ENCODE measurements around the gene TBC1D9B.
"Not testable (repeated sequence)": the region's sequence is repeated elsewhere in the genome, so short reads cannot be mapped to it uniquely, and the experiment has no call there.

The TBC1D9B gene

DNA sequence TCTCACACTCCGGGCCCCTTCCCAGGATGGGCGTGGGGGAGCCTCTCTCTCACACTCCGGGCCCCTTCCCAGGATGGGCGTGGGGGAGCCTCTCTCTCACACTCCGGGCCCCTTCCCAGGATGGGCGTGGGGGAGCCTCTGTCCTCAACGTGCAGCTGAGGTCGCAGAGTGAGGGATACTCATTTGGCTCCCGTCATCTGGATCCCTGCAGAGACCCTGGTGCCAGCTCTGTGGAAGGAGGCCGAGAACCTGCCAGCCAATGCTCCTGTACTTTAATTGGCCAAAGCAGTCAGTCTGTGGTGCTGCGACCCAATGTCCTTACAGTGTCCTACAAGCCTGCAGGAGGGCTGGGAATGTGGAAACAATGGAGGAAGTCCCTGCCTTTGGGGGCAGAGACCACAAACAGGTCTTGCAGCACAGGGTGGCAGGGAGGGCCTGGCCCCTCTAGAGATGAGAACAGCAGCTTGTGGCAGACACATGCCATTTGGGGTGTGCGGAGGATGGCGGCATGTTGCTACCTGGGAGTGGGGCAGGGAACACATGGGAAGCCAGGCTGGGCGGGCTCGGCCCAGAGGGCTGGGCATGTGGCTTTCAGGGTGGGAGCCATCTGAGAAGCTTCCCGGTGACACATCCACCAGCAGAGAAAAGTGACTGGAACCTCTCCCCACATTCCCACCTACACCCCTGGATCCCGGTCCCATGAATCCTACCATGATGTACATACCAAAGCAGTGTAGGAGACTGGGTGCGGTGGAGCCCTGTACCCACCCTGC is 35.5 kb downstream of the TBC1D9B start:
- DNase-seq (ENCODE audit: low spot score) = no peak
- TF ChIP-seq CTCF (IDR thresholded peaks at IDR 0.05; ENCODE audit: extremely low read depth, insufficient read depth, missing control alignments) = no peak
- in situ Hi-C loops (cut with MboI; ENCODE audit: low pct_unique_long_range_greater_than_20kb, low sequenced_read_pairs, unreplicated experiment) = no loop called here

GRCh38 chr5:179871533-179871932 is 36.2 kb downstream of the TBC1D9B start:
- in situ Hi-C loops (cut with MboI; ENCODE audit: low pct_unique_long_range_greater_than_20kb, low sequenced_read_pairs, unreplicated experiment); DNase-seq (ENCODE audit: low spot score): not testable (repeated sequence)

DNA sequence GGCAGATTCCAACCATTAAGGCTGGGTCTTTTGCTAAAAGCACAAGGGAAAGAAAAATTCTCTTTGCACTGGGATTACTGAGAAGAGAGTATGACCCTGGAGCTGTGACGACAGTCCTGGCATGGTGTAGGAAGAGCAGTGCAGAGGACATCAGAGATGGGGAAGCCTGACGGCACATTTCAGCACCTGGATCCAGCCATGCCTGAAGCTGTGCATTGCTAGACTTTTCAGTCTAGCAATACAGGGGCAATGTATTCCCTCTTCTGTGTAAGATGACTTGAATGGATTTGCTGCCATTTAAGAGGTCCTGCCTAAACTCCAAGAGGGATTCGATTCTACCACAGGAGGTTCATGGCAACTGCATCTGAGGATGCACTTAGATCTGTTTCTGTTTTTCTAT is 36.7 kb downstream of the TBC1D9B start:
- in situ Hi-C loops (cut with MboI; ENCODE audit: low pct_unique_long_range_greater_than_20kb, low sequenced_read_pairs, unreplicated experiment) = no loop called here
- no peak for TF ChIP-seq CTCF (IDR thresholded peaks at IDR 0.05; ENCODE audit: extremely low read depth, insufficient read depth, missing control alignments)
- DNase-seq (ENCODE audit: low spot score) = no peak

- in situ Hi-C loops (cut with MboI; ENCODE audit: low pct_unique_long_range_greater_than_20kb, low sequenced_read_pairs, unreplicated experiment) = no loop called here
- no peak for DNase-seq (ENCODE audit: low spot score)
- peak; percentile 39 for TF ChIP-seq CTCF (IDR thresholded peaks at IDR 0.05; ENCODE audit: extremely low read depth, insufficient read depth, missing control alignments)
Measured at GRCh38 chr5:179870403-179870903, 37.2 kb downstream of the TBC1D9B start.

DNA sequence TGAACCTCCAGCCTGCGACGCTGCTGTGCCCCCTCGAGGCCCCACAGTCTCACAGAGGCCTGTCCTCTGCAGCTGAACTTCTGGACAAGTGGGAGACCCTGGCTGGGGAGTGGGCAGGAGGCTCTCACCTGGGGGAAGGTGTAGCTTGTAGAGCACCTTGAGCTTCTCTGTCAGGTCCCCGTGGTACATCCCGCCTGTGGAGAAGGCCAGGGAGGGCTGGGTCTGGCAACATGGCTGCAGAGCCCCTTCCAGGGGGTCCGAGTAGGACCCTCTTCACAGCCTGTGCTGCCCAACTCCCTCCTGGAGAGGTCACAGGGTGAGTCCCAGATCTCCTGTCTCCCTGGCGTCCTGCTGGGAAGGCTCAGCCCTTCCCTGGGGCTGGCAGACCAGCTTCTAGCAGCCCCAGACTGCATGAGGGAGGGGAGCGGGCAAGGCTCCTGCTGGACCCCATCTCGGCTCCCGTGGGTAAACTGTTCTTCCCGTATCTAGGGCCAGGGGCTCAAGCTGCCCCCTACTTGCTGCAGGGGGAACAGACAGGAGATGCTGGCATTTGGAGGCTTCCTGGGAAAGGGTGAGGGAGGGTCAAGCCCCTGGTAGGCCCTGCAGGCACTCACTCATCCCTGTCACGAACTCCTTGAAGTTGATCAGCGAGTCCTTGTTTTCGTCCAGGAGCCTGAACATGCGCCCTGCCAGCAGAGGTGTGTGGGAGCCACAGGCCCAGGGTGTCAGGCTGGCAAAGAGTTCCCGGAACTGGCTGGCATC is 37.9 kb downstream of the TBC1D9B start:
- DNase-seq (ENCODE audit: low spot score) = no peak
- in situ Hi-C loops (cut with MboI; ENCODE audit: low pct_unique_long_range_greater_than_20kb, low sequenced_read_pairs, unreplicated experiment) = no loop called here
- no peak for TF ChIP-seq CTCF (IDR thresholded peaks at IDR 0.05; ENCODE audit: extremely low read depth, insufficient read depth, missing control alignments)

DNA sequence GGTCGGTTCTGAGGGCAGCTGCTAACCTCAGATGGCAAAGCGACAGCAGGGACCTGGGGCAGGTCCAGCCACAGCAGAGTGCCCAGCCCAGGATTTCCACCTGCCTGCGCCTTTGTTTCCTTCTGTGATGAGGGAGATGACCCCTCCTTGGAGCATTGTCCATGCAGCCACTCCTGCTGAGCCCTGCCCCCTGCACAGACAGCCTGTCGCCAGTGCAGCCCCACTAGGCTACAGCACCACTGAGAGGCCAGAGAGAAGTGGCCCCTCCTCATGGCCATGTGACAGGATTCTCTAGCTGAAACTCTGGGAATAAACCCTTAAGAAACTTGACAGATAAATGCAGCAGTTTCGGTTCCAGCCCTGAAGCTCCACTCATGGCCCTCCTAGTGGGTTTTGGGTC is 38.6 kb downstream of the TBC1D9B start:
- in situ Hi-C loops (cut with MboI; ENCODE audit: low pct_unique_long_range_greater_than_20kb, low sequenced_read_pairs, unreplicated experiment) = no loop called here
- DNase-seq (ENCODE audit: low spot score) = no peak

More for the DNA sequence above, 38.6 kb downstream of the TBC1D9B start:
- no peak for TF ChIP-seq CTCF (IDR thresholded peaks at IDR 0.05; ENCODE audit: extremely low read depth, insufficient read depth, missing control alignments)

Data from GM13977 (cell line).